Measurements from ENCODE around the gene RAD23B. TPM values are rescaled to one million over a fixed set of nuclear protein-coding genes. Genes with fewer than 3 reads are reported as not detected.

Gene RAD23B
- polyA plus RNA-seq, 3 donors: 21.6 to 50.0 (median 24.7) TPM

DNA sequence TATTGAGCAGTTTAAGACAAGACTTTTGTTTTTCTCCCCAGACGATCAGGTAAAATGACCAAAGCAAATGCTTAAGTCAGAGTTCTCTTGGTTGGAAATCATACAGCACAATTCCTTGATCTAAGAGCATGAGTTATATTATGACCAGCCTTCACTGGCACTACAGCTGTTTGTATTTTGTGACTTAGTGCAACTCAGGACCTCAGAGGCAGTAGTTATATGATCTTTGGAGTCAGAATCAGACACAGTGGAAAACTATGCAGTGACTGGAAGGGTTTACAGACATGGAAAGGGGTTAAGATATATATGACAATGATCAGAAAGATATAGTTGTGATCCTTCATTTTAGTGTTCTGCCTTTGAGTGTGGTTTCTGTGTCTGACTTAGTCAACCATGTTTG lies 24.3 kb downstream of the RAD23B start:
- H3K9me3 Mint-ChIP-seq: no peaks in the 10 kb centered on the region
- intact Hi-C loops (cut with micrococcal nuclease): no loop called here
- Histone ChIP-seq H3K4me1 (ENCODE audit: control insufficient read depth in 1 of 2, insufficient read depth in 2 of 2, low read length in 2 of 2) (no peaks in the 10 kb centered on the region), H3K79me2 (ENCODE audit: insufficient read depth, low read length) (peaks cover 80% of the 10 kb centered on the region), H2AFZ (ENCODE audit: insufficient read depth, low read depth, low read length, poor library complexity, severe bottlenecking) (no peak overlapping the region), H3K27me3 (ENCODE audit: control insufficient read depth in 2 of 2, insufficient read depth in 2 of 2, low read length in 2 of 2) (no peaks in the 10 kb centered on the region), H3K27ac (ENCODE audit: low read depth in 1 of 2, low read length in 2 of 2) (peak overlapping the region in 1 of 2 donors; percentile 9), H3K4me2 (replicated peaks; ENCODE audit: extremely low read depth, low read length, poor library complexity, severe bottlenecking) (no peak overlapping the region), H3K36me3 (replicated peaks in 1 of 2; ENCODE audit: control insufficient read depth in 1 of 2, insufficient read depth in 2 of 2, low read length in 2 of 2) (peaks cover 59 to 96% of the 10 kb centered on the region in 2 donors), H3K9ac (ENCODE audit: insufficient read depth, low read length, poor library complexity, severe bottlenecking) (no peak overlapping the region), H4K20me1 (ENCODE audit: insufficient read depth, low read length) (peaks cover 95% of the 10 kb centered on the region), H3K4me3 (replicated peaks in 1 of 3; ENCODE audit: low read depth in 2 of 3, low read length in 3 of 3) (no peak overlapping the region), H3K9me3 (replicated peaks in 1 of 2; ENCODE audit: control insufficient read depth in 1 of 2, insufficient read depth in 1 of 2, low read length in 2 of 2) (no peaks in the 10 kb centered on the region)
- TF ChIP-seq CTCF (IDR thresholded peaks at IDR 0.05): no peak
- H3K27ac Mint-ChIP-seq: peak overlapping the region in 1 of 7 donors; percentile 19
- WGBS (ENCODE audit: insufficient coverage): no CpG with 5 or more reads among the region's 1 CpG
- H3K36me3 Mint-ChIP-seq: peaks cover 62 to 76% of the 10 kb centered on the region in 2 donors
- no peaks in the 10 kb centered on the region for H3K27me3 Mint-ChIP-seq (ENCODE audit: low read depth in 3 of 3)
- peaks cover 1% of the 10 kb centered on the region for H3K4me1 Mint-ChIP-seq
- no peak for DNase-seq
- H3K4me3 Mint-ChIP-seq: no peak overlapping the region

GRCh38 chr9:107308461-107308860 lies 25.4 kb downstream of the RAD23B start:
- WGBS (ENCODE audit: insufficient coverage): no CpG with 5 or more reads among the region's 1 CpG
- H3K4me1 Mint-ChIP-seq: peaks cover 1% of the 10 kb centered on the region
- no peaks in the 10 kb centered on the region for H3K9me3 Mint-ChIP-seq
- no peaks in the 10 kb centered on the region for H3K9me3 ChIP-seq (replicated peaks in 1 of 2; ENCODE audit: control insufficient read depth in 1 of 2, insufficient read depth in 1 of 2, low read length in 2 of 2)
- H3K9ac ChIP-seq (ENCODE audit: insufficient read depth, low read length, poor library complexity, severe bottlenecking): no peak overlapping the region
- no peak for DNase-seq
- intact Hi-C loops (cut with micrococcal nuclease): no loop called here
- no peak overlapping the region for H2AFZ ChIP-seq (ENCODE audit: insufficient read depth, low read depth, low read length, poor library complexity, severe bottlenecking)
- H3K27ac Mint-ChIP-seq: no peak overlapping the region
- H3K27ac ChIP-seq (ENCODE audit: low read depth in 1 of 2, low read length in 2 of 2): no peak overlapping the region
- H3K27me3 Mint-ChIP-seq (ENCODE audit: low read depth in 3 of 3): no peaks in the 10 kb centered on the region
- no peaks in the 10 kb centered on the region for H3K27me3 ChIP-seq (ENCODE audit: control insufficient read depth in 2 of 2, insufficient read depth in 2 of 2, low read length in 2 of 2)
- H3K36me3 ChIP-seq (replicated peaks in 1 of 2; ENCODE audit: control insufficient read depth in 1 of 2, insufficient read depth in 2 of 2, low read length in 2 of 2): peaks cover 62 to 97% of the 10 kb centered on the region in 2 donors
- no peak for TF ChIP-seq CTCF (IDR thresholded peaks at IDR 0.05)
- peaks cover 95% of the 10 kb centered on the region for H4K20me1 ChIP-seq (ENCODE audit: insufficient read depth, low read length)
- H3K4me2 ChIP-seq (replicated peaks; ENCODE audit: extremely low read depth, low read length, poor library complexity, severe bottlenecking): no peak overlapping the region
- no peak overlapping the region for H3K4me3 Mint-ChIP-seq
- H3K4me1 ChIP-seq (ENCODE audit: control insufficient read depth in 1 of 2, insufficient read depth in 2 of 2, low read length in 2 of 2): no peaks in the 10 kb centered on the region
- H3K36me3 Mint-ChIP-seq: peaks cover 68 to 79% of the 10 kb centered on the region in 2 donors
- H3K79me2 ChIP-seq (ENCODE audit: insufficient read depth, low read length): peaks cover 85% of the 10 kb centered on the region
- H3K4me3 ChIP-seq (replicated peaks in 1 of 3; ENCODE audit: low read depth in 2 of 3, low read length in 3 of 3): no peak overlapping the region

All from CD14-positive monocyte (primary cell).